Duodenal mucosa (tissue), 2 donors: ENCODE data around the gene C22orf31.
"Not testable (repeated sequence)": the region's sequence is repeated elsewhere in the genome, so short reads cannot be mapped to it uniquely, and the experiment has no call there.

Source experiments
- H3K27ac ChIP-seq: one replicate; pipeline ENCODE4 v1.7.0; 2013; ENCODE audit warnings: low read depth, low read length
- H3K27me3 ChIP-seq, 2 donors: one replicate each; pipeline ENCODE4 v1.7.0; 2013; ENCODE audit warnings: low read length in 2 of 2, control low read depth in 1 of 2; ENCODE audit not compliant: insufficient read depth in 2 of 2, control insufficient read depth in 1 of 2
- H3K36me3 ChIP-seq, 2 donors: one replicate each; pipeline ENCODE4 v1.7.0; 2013; ENCODE audit warnings: low read length in 2 of 2, control low read depth in 1 of 2; ENCODE audit not compliant: insufficient read depth in 2 of 2, control insufficient read depth in 1 of 2
- H3K4me1 ChIP-seq, 2 donors: one replicate each; pipeline ENCODE4 v1.7.0; 2013; ENCODE audit warnings: low read length in 2 of 2, control low read depth in 1 of 2; ENCODE audit not compliant: insufficient read depth in 2 of 2, control insufficient read depth in 1 of 2
- H3K4me3 ChIP-seq, 2 donors: one replicate each; pipeline ENCODE4 v1.7.0; 2013; ENCODE audit warnings: low read length in 2 of 2, low read depth in 1 of 2
- H3K9ac ChIP-seq, 2 donors: one replicate each; pipeline ENCODE4 v1.7.0; 2013; ENCODE audit warnings: low read length in 2 of 2, low read depth in 1 of 2
- H3K9me3 ChIP-seq, 2 donors: one replicate each; pipeline ENCODE4 v1.7.0; 2013; ENCODE audit warnings: low read length in 2 of 2, control low read depth in 1 of 2; ENCODE audit not compliant: control insufficient read depth in 1 of 2

The C22orf31 gene

GRCh38 chr22:29095459-29095858, 33.8 kb upstream of the C22orf31 start:
- no peak overlapping the region for H3K27ac ChIP-seq
- no peak overlapping the region for H3K4me3 ChIP-seq

GRCh38 chr22:29093501-29094300, 32.1 kb upstream of the C22orf31 start:
- Histone ChIP-seq H3K9ac (no peak overlapping the region), H3K4me3 (no peak overlapping the region), H3K27ac (no peak overlapping the region), H3K9me3 (no peaks in the 10 kb centered on the region), H3K4me1 (peaks cover 3 to 22% of the 10 kb centered on the region in 2 donors), H3K36me3 (peaks cover 0 to 8% of the 10 kb centered on the region in 2 donors), H3K27me3 (no peaks in the 10 kb centered on the region)

More at GRCh38 chr22:29095459-29095858, 33.8 kb upstream of the C22orf31 start:
- Histone ChIP-seq H3K9ac (no peak overlapping the region), H3K4me1 (peaks cover 3 to 16% of the 10 kb centered on the region in 2 donors), H3K27me3 (no peaks in the 10 kb centered on the region), H3K36me3 (peaks cover 2 to 12% of the 10 kb centered on the region in 2 donors), H3K9me3 (no peaks in the 10 kb centered on the region)

DNA sequence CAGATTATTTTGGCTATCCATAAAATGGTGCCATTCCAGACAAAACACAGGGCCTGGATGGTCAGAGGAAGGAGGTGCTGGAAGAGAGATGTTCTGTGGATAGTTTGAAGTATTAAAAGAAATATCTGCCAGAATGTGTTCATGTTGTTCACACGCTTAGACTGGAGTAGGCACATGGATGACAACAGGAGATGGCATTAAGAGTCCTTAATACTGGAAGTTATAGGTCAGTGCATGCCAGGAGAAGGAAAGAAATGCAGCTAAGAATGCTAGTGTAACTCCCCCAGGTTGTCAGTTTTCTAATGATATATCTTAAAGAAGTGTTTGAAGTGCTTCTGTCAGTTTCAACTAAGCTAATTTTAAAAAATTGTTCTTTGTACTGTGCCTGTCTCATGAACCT, 31.4 kb upstream of the C22orf31 start:
- H3K4me3 ChIP-seq = no peak overlapping the region
- H3K36me3 ChIP-seq = peaks cover 0 to 7% of the 10 kb centered on the region in 2 donors
- no peak overlapping the region for H3K27ac ChIP-seq
- H3K4me1 ChIP-seq = peaks cover 3 to 22% of the 10 kb centered on the region in 2 donors
- no peaks in the 10 kb centered on the region for H3K27me3 ChIP-seq
- H3K9ac ChIP-seq = no peak overlapping the region
- H3K9me3 ChIP-seq = no peaks in the 10 kb centered on the region

GRCh38 chr22:29092243-29092642, 30.6 kb upstream of the C22orf31 start:
- H3K27me3 ChIP-seq = no peaks in the 10 kb centered on the region
- H3K9me3 ChIP-seq = no peaks in the 10 kb centered on the region
- H3K4me3 ChIP-seq = no peak overlapping the region
- no peak overlapping the region for H3K9ac ChIP-seq
- H3K4me1 ChIP-seq = peaks cover 3 to 21% of the 10 kb centered on the region in 2 donors
- no peak overlapping the region for H3K27ac ChIP-seq
- H3K36me3 ChIP-seq = peaks cover 0 to 7% of the 10 kb centered on the region in 2 donors

- Histone ChIP-seq H3K4me3 (no peak overlapping the region), H3K27ac (no peak overlapping the region), H3K9me3 (no peaks in the 10 kb centered on the region), H3K9ac (no peak overlapping the region), H3K4me1 (peaks cover 3 to 13% of the 10 kb centered on the region in 2 donors), H3K27me3 (no peaks in the 10 kb centered on the region), H3K36me3 (peaks cover 0 to 2% of the 10 kb centered on the region in 2 donors)
Measured at GRCh38 chr22:29090039-29090438, 28.4 kb upstream of the C22orf31 start.

DNA sequence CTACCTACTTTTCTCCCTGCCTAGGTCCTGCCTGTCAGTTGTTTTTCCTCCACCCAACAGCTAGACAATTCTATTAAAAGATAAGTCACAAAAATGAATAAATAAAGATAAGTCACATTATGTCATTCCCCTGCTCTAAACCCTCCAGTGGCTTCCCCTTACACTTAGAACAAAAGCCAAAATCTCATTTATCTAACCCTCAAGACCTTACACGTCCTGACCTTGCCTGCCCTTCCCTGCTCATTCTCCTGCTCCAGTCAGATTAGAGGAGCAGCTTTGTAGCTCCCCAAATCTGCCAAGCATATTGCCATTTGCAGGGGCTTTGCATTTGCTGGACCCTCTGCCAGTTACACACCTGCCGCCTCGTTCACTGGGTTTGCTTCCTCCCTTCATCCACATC, 27.9 kb upstream of the C22orf31 start:
- H3K27me3 ChIP-seq = no peaks in the 10 kb centered on the region
- no peak overlapping the region for H3K4me3 ChIP-seq
- H3K36me3 ChIP-seq = no peaks in the 10 kb centered on the region
- H3K9ac ChIP-seq = no peak overlapping the region
- no peaks in the 10 kb centered on the region for H3K9me3 ChIP-seq
- peaks cover 3 to 13% of the 10 kb centered on the region in 2 donors for H3K4me1 ChIP-seq
- no peak overlapping the region for H3K27ac ChIP-seq

DNA sequence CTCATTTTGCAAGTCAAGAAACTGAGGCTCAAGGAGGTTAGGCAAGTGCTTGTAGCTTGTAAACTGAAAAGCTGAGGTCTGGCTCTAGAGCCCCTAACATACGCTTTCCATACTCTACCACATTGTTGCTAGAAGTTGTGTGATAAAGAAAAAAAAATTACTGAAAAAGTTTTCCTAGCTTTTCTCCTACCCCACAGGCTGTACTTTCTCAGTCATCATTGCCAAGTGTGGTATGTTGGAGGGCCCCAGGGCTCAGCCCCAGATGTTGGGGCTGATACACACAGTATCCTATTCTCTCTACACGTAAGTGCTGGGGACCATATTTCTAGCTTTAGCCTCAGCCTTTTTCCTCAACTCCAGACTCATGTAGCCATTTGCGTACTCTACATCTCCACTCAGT, 27.2 kb upstream of the C22orf31 start:
- H3K4me3 ChIP-seq = no peak overlapping the region
- no peak overlapping the region for H3K27ac ChIP-seq
- no peaks in the 10 kb centered on the region for H3K9me3 ChIP-seq
- H3K27me3 ChIP-seq = no peaks in the 10 kb centered on the region
- no peaks in the 10 kb centered on the region for H3K36me3 ChIP-seq
- peaks cover 3 to 13% of the 10 kb centered on the region in 2 donors for H3K4me1 ChIP-seq
- no peak overlapping the region for H3K9ac ChIP-seq

- Histone ChIP-seq H3K9me3 (no peaks in the 10 kb centered on the region), H3K27me3 (no peaks in the 10 kb centered on the region), H3K36me3 (no peaks in the 10 kb centered on the region), H3K4me3 (no peak overlapping the region), H3K27ac (no peak overlapping the region), H3K9ac (no peak overlapping the region), H3K4me1 (peaks cover 8 to 18% of the 10 kb centered on the region in 2 donors)
Measured at GRCh38 chr22:29087012-29087411, 25.4 kb upstream of the C22orf31 start.

DNA sequence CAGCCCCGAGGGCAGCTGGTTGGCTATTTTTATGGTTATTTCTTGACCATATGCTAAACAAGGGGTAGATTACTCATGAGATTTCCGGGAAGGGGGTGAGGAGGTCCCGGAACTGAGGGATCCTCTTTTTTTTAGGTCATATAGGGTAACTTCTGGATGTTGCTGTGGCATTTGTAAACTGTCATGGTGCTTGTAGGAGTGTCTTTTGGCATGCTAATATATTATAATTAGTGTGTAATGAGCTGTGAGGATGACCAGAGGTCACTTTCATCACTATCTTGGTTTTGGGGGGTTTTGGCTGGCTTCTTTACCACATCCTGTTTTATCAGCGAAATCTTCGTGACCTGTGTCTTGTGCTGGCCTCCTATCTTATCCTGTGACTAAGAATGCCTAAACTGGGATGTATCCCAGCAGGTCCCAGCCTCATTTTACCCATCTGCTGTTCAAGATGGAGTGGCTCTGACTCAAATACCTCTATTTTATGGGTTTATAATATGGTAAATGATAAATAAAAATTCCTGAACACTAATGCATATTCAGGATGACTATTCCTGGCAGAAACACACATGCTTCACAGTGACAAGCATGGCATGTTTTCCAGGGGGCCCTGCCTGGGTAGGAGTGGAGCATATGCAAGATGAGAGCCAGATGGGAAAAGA, 22.4 kb upstream of the C22orf31 start:
- no peak overlapping the region for H3K9ac ChIP-seq
- H3K4me1 ChIP-seq = peaks cover 17 to 28% of the 10 kb centered on the region in 2 donors
- H3K27ac ChIP-seq = no peak overlapping the region
- H3K36me3 ChIP-seq = no peaks in the 10 kb centered on the region
- H3K27me3 ChIP-seq = no peaks in the 10 kb centered on the region
- H3K9me3 ChIP-seq = no peaks in the 10 kb centered on the region
- H3K4me3 ChIP-seq = no peak overlapping the region

DNA sequence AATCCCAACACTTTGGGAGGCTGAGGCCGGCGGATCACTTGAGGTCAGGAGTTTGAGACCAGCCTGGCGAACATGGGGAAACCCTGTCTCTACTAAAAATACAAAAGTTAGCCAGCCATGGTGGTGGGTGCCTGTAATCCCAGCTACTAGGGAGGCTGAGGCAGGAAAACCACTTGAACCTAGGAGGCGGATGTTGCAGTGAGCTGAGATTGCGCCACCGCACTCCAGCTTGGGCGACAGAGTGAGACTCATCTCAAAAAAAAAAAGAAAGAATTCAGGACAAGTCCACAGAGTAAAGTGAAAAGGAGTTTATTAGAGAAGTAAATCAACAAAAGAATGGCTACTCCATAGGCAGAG, 21.9 kb upstream of the C22orf31 start:
- H3K4me1 ChIP-seq = peaks cover 22 to 33% of the 10 kb centered on the region in 2 donors
- not testable (repeated sequence) for H3K36me3 ChIP-seq, H3K27me3 ChIP-seq, H3K9ac ChIP-seq, H3K4me3 ChIP-seq, H3K27ac ChIP-seq, H3K9me3 ChIP-seq
